ENCODE results near the gene PSMB7.

PSMB7 gene

DNA sequence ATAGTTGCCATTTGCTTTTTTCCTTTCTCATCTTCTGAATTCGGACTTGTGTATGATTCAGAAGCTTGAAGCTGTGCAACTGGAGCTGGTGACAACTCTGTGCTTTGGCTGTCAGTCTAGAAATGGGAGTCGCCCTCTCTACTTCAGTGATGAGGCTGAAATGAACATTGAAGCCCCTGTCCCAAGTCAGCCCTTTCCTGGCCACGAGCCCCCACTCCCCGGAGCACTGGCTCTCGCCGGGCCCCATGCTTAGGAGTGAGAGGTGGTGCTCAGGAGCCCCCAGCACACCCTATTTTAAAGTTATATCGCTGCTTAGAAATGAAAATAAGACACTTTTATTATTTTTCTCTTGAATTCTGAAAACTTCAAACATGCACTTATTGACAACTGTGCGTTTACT, 66.0 kb downstream of the PSMB7 start:
- H3K4me3 ChIP-seq (ENCODE audit: low read length), result no peak overlapping the region
- TF ChIP-seq, protein P1, sequence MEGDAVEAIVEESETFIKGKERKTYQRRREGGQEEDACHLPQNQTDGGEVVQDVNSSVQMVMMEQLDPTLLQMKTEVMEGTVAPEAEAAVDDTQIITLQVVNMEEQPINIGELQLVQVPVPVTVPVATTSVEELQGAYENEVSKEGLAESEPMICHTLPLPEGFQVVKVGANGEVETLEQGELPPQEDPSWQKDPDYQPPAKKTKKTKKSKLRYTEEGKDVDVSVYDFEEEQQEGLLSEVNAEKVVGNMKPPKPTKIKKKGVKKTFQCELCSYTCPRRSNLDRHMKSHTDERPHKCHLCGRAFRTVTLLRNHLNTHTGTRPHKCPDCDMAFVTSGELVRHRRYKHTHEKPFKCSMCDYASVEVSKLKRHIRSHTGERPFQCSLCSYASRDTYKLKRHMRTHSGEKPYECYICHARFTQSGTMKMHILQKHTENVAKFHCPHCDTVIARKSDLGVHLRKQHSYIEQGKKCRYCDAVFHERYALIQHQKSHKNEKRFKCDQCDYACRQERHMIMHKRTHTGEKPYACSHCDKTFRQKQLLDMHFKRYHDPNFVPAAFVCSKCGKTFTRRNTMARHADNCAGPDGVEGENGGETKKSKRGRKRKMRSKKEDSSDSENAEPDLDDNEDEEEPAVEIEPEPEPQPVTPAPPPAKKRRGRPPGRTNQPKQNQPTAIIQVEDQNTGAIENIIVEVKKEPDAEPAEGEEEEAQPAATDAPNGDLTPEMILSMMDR (conservative IDR thresholded peaks at IDR 0.05; ENCODE audit: low read depth, low read length), result no peak
- DNase-seq (ENCODE audit: low read depth), result no peak

DNA sequence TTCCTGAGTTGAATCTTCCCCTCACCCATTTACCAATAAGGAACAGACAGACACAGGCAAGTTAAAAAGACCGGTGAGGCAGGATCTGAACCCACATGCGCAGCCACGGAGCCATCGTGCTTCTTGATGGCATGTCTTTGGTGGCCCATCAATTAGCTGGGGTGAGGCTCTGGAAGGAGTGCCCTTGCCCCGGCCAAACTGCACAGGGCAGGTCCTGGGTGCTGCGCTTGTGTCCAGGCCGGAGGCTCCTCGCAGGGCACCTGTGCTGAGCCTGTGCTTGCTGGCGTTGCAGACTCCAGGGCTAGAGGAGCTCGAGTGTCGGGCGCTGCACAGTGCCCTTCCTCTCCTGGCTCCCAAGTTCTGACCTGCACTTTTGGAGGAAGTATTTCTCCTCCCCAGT, 66.4 kb downstream of the PSMB7 start:
- TF ChIP-seq, protein P1 (conservative IDR thresholded peaks at IDR 0.05; ENCODE audit: low read depth, low read length), result no peak
- no peak for DNase-seq (ENCODE audit: low read depth)
- no peak overlapping the region for H3K4me3 ChIP-seq (ENCODE audit: low read length)

DNA sequence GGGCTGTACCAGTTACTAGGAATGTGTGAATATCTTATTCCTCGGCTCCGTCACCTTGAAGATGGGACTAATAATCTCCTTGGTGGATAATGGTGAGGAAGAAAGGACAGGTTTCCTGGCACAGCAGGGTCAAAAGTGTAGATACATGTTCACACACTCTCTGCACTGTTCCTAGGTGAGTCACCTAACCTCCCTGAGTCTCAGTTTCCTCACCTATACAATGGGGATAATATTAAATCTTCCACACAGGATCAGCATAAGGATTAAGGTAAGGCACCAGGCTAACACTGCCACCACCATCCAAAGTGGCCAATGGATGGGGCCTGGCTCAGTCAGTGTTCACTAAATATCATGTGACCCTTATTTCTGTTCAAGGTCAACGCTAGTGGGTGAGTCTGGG, 66.9 kb downstream of the PSMB7 start:
- no peak overlapping the region for H3K4me3 ChIP-seq (ENCODE audit: low read length)
- TF ChIP-seq, protein P1 (conservative IDR thresholded peaks at IDR 0.05; ENCODE audit: low read depth, low read length), result no peak
- no peak for DNase-seq (ENCODE audit: low read depth)

DNA sequence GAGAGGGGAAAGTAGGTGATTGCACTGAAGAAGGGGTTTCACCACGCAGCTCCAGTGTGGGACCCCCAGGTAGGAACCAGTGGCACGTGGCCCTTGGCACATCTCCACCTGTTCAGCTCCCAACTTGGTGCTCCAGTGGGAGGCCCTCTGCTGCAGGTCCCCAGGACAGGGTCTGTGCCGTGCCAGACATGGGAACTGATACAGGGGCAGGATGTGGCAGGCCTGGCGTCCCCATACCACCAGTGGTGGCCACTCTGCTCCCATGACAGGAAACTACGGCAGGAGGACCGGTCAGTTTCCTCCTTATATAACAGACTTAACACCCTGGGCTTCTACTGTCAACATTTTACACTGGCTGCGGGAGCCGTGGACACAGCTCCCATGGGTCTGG, 67.3 kb downstream of the PSMB7 start:
- TF ChIP-seq, protein P1 (conservative IDR thresholded peaks at IDR 0.05; ENCODE audit: low read depth, low read length), result no peak
- DNase-seq (ENCODE audit: low read depth), result no peak
- H3K4me3 ChIP-seq (ENCODE audit: low read length), result no peak overlapping the region

DNA sequence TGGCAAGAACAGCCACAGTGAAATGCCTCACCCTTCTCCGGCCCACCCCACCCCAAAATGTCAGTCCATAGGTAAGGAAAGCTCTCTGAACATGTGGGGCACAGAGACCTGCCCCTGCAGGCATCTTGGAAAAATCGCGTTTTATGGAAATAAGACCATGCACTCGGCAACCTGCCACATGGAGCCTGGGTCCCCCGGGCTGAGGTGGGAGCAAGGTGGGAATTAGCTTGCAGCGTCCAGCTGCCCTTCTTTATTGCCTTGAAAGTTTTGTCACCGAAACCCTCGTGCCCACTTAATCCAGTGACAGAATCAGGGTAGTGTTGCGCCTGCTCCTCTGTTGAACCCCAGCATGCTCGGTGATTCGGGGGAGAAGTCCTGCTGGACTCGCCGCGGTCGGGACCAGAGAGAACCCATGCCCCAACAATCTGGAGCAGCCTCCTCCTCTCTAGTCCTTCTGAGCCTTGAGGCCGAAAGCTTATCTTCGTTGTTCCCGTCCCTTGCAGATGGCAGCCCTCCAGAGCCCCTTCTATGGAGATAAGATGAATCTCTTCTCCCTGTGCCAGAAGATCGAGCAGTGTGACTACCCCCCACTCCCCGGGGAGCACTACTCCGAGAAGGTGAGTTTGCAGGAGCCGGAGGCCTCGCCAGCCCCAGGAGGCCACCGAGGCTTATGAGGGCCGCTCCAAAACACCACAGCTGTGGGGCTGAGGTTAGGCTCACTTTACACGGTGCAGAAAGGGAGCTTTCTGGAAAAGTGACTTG, 67.9 kb downstream of the PSMB7 start:
- no peak for DNase-seq (ENCODE audit: low read depth)
- no peak overlapping the region for H3K4me3 ChIP-seq (ENCODE audit: low read length)
- TF ChIP-seq, protein P1 (conservative IDR thresholded peaks at IDR 0.05; ENCODE audit: low read depth, low read length), result no peak

DNA sequence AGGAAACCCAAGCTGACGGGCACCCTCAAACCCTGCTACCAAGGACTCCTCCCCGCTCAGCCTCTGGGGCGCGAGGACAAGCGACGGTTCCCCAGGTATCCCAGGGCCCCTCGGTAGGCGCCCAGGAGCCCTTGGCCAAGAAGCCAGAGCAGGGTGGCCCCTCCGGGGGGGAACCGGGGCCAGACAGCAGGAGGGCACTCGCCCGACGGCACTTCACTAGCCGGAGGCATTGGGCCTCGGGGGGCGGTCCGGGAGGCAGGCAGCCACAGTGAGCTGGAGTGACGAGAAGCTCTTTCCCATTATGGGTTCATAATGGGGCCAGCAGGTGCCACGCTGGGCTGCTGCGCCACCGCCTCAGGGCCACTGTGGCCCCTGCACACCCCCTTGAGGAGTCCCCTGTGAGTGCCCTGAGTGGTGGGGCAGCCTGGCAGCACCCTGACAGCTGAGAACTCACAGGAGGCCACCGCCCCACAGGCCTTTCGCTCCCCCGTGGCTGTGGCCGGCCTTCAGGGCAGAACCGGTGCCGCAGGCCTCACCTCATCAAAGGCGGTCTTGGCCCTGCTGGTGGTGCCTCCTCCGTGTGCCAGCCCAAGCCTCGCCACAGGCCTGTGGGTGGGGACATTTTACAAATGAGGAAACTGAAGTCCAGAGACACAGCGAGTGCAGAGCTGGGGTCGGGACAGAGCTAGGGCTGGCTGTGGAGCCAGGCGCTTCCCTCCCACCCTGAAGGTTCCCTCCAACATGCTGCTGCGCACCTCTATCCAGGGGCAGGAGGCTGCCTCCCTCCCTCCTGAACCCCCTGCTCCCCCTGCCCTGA, 68.7 kb downstream of the PSMB7 start:
- TF ChIP-seq, protein P1 (conservative IDR thresholded peaks at IDR 0.05; ENCODE audit: low read depth, low read length), result no peak
- DNase-seq (ENCODE audit: low read depth), result no peak
- no peak overlapping the region for H3K4me3 ChIP-seq (ENCODE audit: low read length)
